HFF-Myc (cell line): Measurements from ENCODE around the gene KRT80.

Experiments
- DNase-seq: peaks from one replicate; pipeline ENCODE4 v3.0.0-alpha.2; 2011; ENCODE audit warnings: low read depth; ENCODE audit errors: extremely low read depth
- H3K4me3 ChIP-seq: replicated peaks from 2 replicates; pipeline ENCODE4 v1.5.1; 2011; ENCODE audit warnings: low read depth, mild to moderate bottlenecking, control low read depth, low read length
- CTCF ChIP-seq: IDR thresholded peaks from 2 replicates; pipeline ENCODE4 v1.5.1; 2012; ENCODE audit warnings: mild to moderate bottlenecking, low read depth, low read length, control low read depth; ENCODE audit errors: missing control alignments

The KRT80 gene

GRCh38 chr12:52127683-52128450 lies 63.9 kb downstream of the KRT80 start:
- H3K4me3 ChIP-seq: no peak overlapping the region
- no peak for TF ChIP-seq CTCF
- no peak for DNase-seq

GRCh38 chr12:52126605-52127578 lies 64.9 kb downstream of the KRT80 start:
- TF ChIP-seq CTCF: no peak
- no peak for DNase-seq
- no peak overlapping the region for H3K4me3 ChIP-seq

- DNase-seq: no peak
- no peak for TF ChIP-seq CTCF
- no peak overlapping the region for H3K4me3 ChIP-seq
Measured at GRCh38 chr12:52126050-52126604, 65.7 kb downstream of the KRT80 start.

- DNase-seq: no peak
- no peak for TF ChIP-seq CTCF
- H3K4me3 ChIP-seq: no peak overlapping the region
Measured at GRCh38 chr12:52125476-52125900, 66.3 kb downstream of the KRT80 start.

- no peak for TF ChIP-seq CTCF
- H3K4me3 ChIP-seq: no peak overlapping the region
- DNase-seq: no peak
Measured at GRCh38 chr12:52123487-52124186, 68.2 kb downstream of the KRT80 start.

GRCh38 chr12:52122904-52123303 lies 68.9 kb downstream of the KRT80 start:
- no peak for DNase-seq
- H3K4me3 ChIP-seq: no peak overlapping the region
- no peak for TF ChIP-seq CTCF
